Amygdala (tissue), 56 donors: ENCODE measurements around the gene CCDC40.
"Not testable (repeated sequence)": the region's sequence is repeated elsewhere in the genome, so short reads cannot be mapped to it uniquely, and the experiment has no call there.

Experiments used
- DNase-seq, 56 donors: peaks; one replicate each; lab custom pipeline; 2025; lab: John Stamatoyannopoulos, UW

The CCDC40 gene

GRCh38 chr17:80068301-80069222, 32.1 kb downstream of the CCDC40 start:
- DNase-seq, result no peak

DNA sequence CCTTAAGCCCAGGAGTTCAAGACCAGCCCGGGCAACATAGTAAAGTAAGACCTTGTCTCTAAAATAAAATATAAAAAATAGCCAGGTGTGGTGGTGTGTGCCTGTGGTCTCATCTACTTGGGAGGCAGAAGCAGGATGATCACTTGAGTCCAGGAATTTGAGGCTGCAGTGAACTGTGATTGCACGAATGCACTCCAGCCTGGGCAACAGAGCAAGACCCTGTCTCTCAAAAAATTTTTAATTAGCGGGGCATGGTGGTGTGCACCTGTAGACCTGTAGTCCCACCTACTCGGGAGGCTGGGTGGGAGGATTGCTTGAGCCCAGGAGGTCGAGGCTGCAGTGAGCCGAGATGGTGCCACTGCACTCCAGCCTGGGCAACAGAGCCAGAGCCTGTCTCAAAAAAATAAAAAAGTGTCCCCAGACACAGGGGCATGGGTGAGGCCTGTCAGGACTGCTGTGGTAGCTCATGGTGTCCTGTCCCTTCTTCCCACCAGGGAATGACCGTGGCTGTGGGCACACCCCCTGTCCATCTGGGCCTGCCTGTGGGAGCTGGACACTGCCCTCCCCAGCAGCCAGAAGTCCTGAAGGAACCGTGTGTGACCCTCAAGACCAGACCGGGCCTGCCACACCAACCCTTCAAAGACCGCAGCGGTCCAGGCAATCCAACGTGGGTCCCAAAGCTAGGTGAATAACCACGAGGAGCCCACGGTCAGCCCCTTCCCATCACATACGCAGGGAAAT, 34.1 kb downstream of the CCDC40 start:
- no peak for DNase-seq

- peak in 31 of 56 donors; percentile 7 to 82 (median 33) for DNase-seq
Observed at GRCh38 chr17:80071116-80071841, 34.8 kb downstream of the CCDC40 start.

DNA sequence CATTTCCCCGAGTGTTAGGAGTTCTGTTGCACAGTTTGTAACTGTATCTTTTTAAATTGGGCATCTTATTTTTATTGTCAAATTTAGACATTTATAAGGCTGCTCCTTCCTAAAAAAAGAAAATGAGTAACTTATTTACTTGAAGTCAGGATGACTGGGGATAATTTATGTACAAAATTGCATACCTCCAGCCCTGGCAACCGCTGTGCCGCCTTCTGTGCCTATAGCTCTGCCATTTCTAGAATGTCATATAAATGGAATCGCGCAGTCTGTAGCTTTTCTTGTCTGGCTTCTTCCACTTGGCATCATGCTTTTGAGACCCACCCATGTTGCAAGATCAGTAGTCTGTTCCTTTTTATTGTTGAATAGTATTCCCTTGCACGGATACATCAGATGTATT, 36.0 kb downstream of the CCDC40 start:
- no peak for DNase-seq

- no peak for DNase-seq
Observed at GRCh38 chr17:80080081-80080480, 43.6 kb downstream of the CCDC40 start.

GRCh38 chr17:80081596-80081995, 45.2 kb downstream of the CCDC40 start:
- no peak for DNase-seq

DNA sequence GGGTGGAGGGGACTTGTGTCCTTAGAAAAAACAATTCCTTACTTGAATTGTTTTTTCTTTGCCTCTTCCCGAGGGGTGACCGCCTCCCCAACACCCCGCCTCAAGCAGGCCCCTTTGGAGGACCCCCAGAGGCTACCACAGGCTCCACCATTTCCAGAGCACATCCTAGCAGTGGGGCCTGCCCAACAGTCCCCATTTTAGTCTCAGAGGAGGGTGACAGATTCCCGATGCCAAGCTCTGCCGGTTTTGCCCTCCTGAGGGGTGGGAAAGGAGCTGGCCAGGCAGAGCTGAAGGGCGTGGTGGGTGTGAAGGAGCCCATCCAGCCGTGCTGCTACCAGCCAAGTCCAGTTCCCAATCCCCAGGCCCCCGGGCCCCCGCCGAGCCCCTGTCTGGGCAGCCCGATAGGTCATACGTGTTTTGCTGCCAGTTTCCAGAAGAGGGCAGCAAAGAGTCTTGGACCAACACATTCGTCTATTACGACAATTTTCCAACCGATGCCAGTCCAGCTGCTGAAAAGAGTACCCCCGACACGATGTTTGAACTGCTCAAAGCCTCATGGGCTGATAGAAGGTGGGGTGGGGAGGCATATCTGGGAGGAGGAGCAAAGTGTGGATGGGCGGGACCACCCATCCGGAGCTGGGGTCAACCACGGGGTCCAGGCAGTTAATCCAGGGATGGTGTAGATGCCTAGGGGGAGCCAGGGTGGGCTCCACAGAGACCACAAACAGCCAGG, 46.1 kb downstream of the CCDC40 start:
- peak in 27 of 56 donors; percentile 7 to 78 (median 31) for DNase-seq

DNA sequence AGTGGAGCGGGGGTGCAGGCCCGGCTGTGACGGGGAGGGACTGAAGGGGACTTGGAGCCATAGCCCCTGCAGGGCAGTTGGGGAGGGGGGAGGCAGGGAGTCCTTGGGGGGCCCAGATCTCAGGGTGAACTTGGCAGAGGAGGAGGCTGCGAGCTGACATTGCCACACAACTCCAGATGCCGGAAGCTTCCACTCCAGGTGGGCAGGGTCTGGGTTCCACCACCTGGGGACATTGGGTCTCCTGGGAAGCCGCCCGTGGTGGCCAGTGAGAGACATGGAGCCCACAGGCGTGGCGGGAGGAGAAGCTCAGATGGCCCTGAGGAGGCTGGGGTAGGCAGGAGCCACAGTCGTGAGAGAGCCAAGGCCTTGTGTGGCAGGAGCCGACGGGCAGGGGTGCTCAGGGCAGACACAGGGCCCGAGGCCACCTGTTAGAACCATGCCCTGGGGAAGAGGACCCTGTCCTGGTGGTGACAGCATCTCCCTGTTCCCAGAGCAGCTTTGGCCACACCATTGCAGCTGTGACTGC, 46.8 kb downstream of the CCDC40 start:
- no peak for DNase-seq

DNA sequence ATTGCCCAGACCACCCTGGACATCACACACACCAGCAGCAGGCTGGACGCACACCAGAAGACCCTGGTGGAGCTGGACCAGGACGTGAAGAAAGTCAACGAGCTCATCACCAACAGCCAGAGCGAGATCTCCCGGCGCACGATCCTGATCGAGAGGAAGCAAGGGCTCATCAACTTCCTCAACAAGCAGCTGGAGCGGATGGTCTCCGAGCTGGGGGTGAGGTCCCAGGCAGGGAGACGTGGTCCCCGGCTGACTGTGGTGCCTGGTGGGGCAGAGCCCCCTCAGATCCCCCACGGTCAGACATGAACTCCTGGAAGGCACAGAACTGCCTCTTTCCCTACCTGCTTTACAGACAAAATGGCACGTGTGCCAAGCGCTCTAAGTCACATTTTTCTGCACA, 48.3 kb downstream of the CCDC40 start:
- DNase-seq, result no peak

- DNase-seq, result no peak
Observed at GRCh38 chr17:80086081-80086480, 49.6 kb downstream of the CCDC40 start.

GRCh38 chr17:80086616-80087015, 50.2 kb downstream of the CCDC40 start:
- no peak for DNase-seq

GRCh38 chr17:80087346-80088265, 51.2 kb downstream of the CCDC40 start:
- no peak for DNase-seq

DNA sequence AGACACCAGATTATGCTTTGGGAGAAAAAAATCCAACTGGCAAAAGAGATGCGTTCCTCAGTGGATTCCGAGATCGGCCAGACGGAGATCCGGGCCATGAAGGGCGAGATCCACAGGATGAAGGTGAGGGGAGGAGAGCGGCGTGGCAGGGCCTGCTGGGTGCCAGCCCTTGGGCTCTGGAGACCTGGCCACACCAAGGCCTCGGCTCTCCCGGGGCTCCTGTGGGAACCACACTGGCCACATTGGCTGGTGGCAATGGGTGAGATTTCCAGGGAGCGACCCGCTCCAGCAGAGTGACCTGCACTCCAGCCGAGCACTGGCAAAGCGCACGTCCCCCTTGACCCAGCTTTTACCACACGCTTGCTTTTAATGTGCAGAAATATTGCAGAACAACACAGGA, 53.3 kb downstream of the CCDC40 start:
- no peak for DNase-seq

GRCh38 chr17:80090164-80090563, 53.7 kb downstream of the CCDC40 start:
- not testable (repeated sequence) for DNase-seq

DNA sequence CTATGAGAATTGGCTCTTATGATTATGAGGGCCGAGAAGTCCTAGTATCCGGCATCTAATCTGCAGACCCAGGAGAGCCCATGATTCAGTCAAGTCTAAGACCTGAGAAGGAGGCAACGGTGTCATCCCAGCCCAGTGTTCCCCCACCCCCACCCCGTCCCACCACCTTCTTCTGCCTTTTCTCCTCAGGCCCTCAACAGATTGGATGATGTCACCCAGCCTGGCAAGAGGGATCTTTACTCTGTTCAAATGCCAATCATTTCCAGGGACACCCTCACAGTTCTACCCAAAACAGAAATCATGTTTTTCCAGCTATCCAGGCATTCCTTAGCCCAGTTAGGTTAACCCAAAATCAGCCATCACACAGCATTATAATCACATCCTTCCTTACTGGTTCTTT, 54.9 kb downstream of the CCDC40 start:
- no peak for DNase-seq

- DNase-seq, result peak in 3 of 56 donors; percentile 32 to 44 (median 34)
Observed at GRCh38 chr17:80092959-80093358, 56.5 kb downstream of the CCDC40 start.

DNA sequence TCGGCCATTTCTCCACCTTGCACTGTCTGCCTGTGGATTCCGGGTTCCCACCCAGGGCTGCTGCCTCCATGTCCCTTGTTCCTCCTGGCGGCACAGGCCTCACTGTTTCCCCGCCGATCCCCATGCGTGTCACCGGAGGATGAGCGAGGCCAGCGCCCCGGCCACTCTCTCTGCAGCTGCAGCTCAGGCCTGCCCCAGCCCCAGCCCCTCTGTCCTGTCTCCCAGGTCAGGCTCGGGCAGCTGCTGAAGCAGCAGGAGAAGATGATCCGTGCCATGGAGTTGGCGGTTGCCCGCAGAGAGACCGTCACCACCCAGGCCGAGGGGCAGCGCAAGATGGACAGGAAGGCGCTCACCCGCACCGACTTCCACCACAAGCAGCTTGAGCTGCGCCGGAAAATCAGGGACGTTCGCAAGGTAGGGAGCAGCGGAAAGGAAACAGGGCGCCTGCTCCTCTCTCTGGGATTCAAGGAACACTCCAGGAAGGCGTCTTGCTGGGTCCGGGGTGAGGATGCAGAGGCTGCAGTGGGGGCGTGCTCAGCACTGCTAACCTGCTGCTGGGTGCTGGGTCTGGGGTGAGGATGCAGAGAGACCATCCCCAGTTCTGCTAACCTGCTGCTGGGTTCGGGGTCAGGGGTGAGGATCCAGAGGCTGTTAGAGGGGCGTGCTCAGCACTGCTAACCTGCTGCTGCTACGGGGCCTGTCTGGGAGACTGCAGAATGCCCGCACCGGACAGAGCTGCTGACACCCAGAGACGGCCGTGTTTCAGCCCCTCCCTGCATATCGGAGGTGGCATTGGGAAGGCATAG, 58.8 kb downstream of the CCDC40 start:
- DNase-seq, result no peak

- DNase-seq, result no peak
Observed at GRCh38 chr17:80095844-80096475, 59.5 kb downstream of the CCDC40 start.
